OCI-LY1 (cell line): ENCODE data around the gene ARRDC2.

Source experiments
- H2AFZ ChIP-seq: fragments of 200-600 bp; sonication (generic), shearing (Covaris generic); 2 replicates; pipeline ENCODE4 v1.6.0; 2014; ENCODE audit warnings: antibody characterized with exemption, mild to moderate bottlenecking, low read length
- H3F3A ChIP-seq: fragments of 200-600 bp; sonication (generic), shearing (Covaris generic); 2 replicates; pipeline ENCODE4 v1.6.0; 2014; ENCODE audit warnings: mild to moderate bottlenecking, antibody characterized with exemption, low read length, moderate library complexity; ENCODE audit not compliant: insufficient read depth
- H3K27ac ChIP-seq: fragments of 200-600 bp; sonication (generic); 2 replicates; pipeline ENCODE4 v1.5.1; 2014; ENCODE audit warnings: low read length, mixed run types, mild to moderate bottlenecking, low read depth; ENCODE audit not compliant: poor library complexity, severe bottlenecking
- H3K27me3 ChIP-seq: fragments of 200-600 bp; sonication (generic); 2 replicates; pipeline ENCODE4 v1.6.0; 2014; ENCODE audit warnings: antibody characterized with exemption, mild to moderate bottlenecking, low read length, moderate library complexity; ENCODE audit not compliant: insufficient read depth
- H3K36me3 ChIP-seq: fragments of 200-600 bp; sonication (generic); 2 replicates; pipeline ENCODE4 v1.6.1; 2014; ENCODE audit warnings: mild to moderate bottlenecking, antibody characterized with exemption, low read length, moderate library complexity, mixed read lengths; ENCODE audit not compliant: insufficient read depth
- H3K4me1 ChIP-seq: fragments of 200-600 bp; sonication (generic); 2 replicates; pipeline ENCODE4 v1.5.1; 2014; ENCODE audit warnings: mild to moderate bottlenecking, low read length, moderate library complexity; ENCODE audit not compliant: insufficient read depth, severe bottlenecking
- H3K4me2 ChIP-seq: fragments of 200-600 bp; sonication (generic), shearing (Covaris generic); 2 replicates; pipeline ENCODE4 v1.6.1; 2014; ENCODE audit warnings: low read length
- H3K4me3 ChIP-seq: fragments of 200-600 bp; sonication (generic); 2 replicates; pipeline ENCODE4 v1.5.1; 2014; ENCODE audit warnings: low read length, low read depth, mild to moderate bottlenecking, mixed read lengths; ENCODE audit not compliant: poor library complexity, severe bottlenecking
- H3K79me2 ChIP-seq: fragments of 200-600 bp; shearing (Covaris generic); 2 replicates; pipeline ENCODE4 v1.6.1; 2016; ENCODE audit warnings: mixed run types, low read length, mixed read lengths; ENCODE audit not compliant: insufficient read depth
- H3K9ac ChIP-seq: fragments of 200-600 bp; sonication (generic), shearing (Covaris generic); 2 replicates; pipeline ENCODE4 v1.6.1; 2014; ENCODE audit warnings: mild to moderate bottlenecking, low read length, mixed read lengths
- H3K9me2 ChIP-seq: fragments of 200-600 bp; sonication (generic), shearing (Covaris generic); 2 replicates; pipeline ENCODE4 v1.6.1; 2014; ENCODE audit warnings: low read depth, mild to moderate bottlenecking, low read length, mixed read lengths
- H3K9me3 ChIP-seq: fragments of 200-600 bp; shearing (Covaris generic); 2 replicates; pipeline ENCODE4 v1.6.1; 2014; ENCODE audit warnings: low read length, mixed read lengths
- H4K20me1 ChIP-seq: fragments of 200-600 bp; sonication (generic), shearing (Covaris generic); 2 replicates; pipeline ENCODE4 v1.6.0; 2016; ENCODE audit warnings: mild to moderate bottlenecking, low read length; ENCODE audit not compliant: insufficient read depth
- EZH2 ChIP-seq: fragments of 200-600 bp; sonication (generic), shearing (Covaris generic); IDR thresholded peaks from 2 replicates; pipeline ENCODE4 v1.8.0; 2017; ENCODE audit warnings: borderline replicate concordance, mixed run types, mild to moderate bottlenecking, antibody characterized with exemption, low read length, moderate library complexity, mixed read lengths
- TF ChIP-seq, protein P1 (sequence below): fragments of 200-600 bp; sonication (generic), shearing (Covaris generic); IDR thresholded peaks from 2 replicates; pipeline ENCODE4 v1.5.1; 2017; ENCODE audit warnings: mild to moderate bottlenecking, antibody characterized with exemption, low read length, moderate library complexity, mixed read lengths

The ARRDC2 gene

DNA sequence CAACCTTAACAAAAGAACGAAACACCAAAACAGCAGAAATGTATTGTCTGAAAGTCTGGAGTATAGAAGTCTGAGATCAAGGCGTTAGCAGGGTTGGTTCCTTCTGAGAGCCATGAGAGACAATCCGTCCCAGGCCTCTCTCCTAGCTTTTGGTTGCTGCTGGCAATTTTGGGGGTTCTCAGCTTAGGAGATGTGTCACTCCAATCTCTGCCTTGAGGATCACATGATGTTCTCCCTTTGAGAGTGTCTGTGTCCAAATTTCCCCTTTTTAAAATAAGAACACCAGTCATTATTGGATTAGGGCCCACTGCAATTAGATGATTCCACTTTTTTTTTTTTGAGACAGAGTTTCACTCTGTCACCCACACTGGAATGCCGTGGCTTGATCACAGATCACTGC, 30.9 kb upstream of the ARRDC2 start:
- Histone ChIP-seq H3K36me3 (no peaks in the 10 kb centered on the region), H3K9ac (no peak overlapping the region), H3F3A (no peaks in the 10 kb centered on the region), H3K4me2 (no peak overlapping the region), H3K4me3 (no peak overlapping the region), H4K20me1 (no peaks in the 10 kb centered on the region), H3K27me3 (peaks cover 3% of the 10 kb centered on the region; the same call in 1 of the 2 replicates), H3K9me3 (no peaks in the 10 kb centered on the region), H3K9me2 (no peaks in the 10 kb centered on the region), H3K79me2 (no peaks in the 10 kb centered on the region), H2AFZ (no peak overlapping the region), H3K4me1 (peaks cover 7% of the 10 kb centered on the region), H3K27ac (no peak overlapping the region)
- TF ChIP-seq, protein P1, sequence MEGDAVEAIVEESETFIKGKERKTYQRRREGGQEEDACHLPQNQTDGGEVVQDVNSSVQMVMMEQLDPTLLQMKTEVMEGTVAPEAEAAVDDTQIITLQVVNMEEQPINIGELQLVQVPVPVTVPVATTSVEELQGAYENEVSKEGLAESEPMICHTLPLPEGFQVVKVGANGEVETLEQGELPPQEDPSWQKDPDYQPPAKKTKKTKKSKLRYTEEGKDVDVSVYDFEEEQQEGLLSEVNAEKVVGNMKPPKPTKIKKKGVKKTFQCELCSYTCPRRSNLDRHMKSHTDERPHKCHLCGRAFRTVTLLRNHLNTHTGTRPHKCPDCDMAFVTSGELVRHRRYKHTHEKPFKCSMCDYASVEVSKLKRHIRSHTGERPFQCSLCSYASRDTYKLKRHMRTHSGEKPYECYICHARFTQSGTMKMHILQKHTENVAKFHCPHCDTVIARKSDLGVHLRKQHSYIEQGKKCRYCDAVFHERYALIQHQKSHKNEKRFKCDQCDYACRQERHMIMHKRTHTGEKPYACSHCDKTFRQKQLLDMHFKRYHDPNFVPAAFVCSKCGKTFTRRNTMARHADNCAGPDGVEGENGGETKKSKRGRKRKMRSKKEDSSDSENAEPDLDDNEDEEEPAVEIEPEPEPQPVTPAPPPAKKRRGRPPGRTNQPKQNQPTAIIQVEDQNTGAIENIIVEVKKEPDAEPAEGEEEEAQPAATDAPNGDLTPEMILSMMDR = no peak
- TF ChIP-seq EZH2 = no peak

DNA sequence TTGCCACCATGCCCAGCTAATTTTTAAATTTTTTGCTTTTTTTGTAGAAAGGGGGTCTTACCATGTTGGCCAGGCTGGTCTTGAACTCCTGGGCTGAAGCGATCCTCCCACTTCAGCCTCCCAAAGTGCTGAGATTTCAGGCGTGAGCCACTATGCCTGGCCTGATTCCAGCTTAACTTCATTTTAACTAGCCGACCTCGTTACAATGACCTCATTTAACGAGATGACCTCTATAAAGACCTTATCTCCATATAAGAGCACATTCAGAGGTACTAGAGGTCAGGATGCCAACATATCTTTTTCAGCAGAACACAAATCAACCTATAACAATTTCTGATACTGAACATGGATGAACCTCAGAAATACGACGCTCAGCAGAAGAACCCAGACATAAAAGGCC, 30.5 kb upstream of the ARRDC2 start:
- H3K27me3 ChIP-seq = peaks cover 3% of the 10 kb centered on the region; the same call in 1 of the 2 replicates
- H3K79me2 ChIP-seq = no peaks in the 10 kb centered on the region
- H4K20me1 ChIP-seq = no peaks in the 10 kb centered on the region
- no peak for TF ChIP-seq EZH2
- TF ChIP-seq, protein P1 = no peak
- no peak overlapping the region for H2AFZ ChIP-seq
- H3K36me3 ChIP-seq = no peaks in the 10 kb centered on the region
- no peak overlapping the region for H3K4me2 ChIP-seq
- no peaks in the 10 kb centered on the region for H3F3A ChIP-seq
- H3K9me2 ChIP-seq = no peaks in the 10 kb centered on the region
- H3K9me3 ChIP-seq = no peaks in the 10 kb centered on the region
- no peak overlapping the region for H3K9ac ChIP-seq
- no peak overlapping the region for H3K27ac ChIP-seq
- no peak overlapping the region for H3K4me3 ChIP-seq
- H3K4me1 ChIP-seq = peaks cover 7% of the 10 kb centered on the region

GRCh38 chr19:17981611-17982010, 26.4 kb upstream of the ARRDC2 start:
- Histone ChIP-seq H2AFZ (no peak overlapping the region), H3K27me3 (0 out of 2 replicates have a peak, but pooled peaks cover 7% of the 10 kb centered on the region), H3K27ac (no peak overlapping the region), H3K4me3 (no peak overlapping the region), H3K9me3 (no peaks in the 10 kb centered on the region), H3K79me2 (no peaks in the 10 kb centered on the region), H3K36me3 (no peaks in the 10 kb centered on the region), H3K4me1 (peaks cover 7% of the 10 kb centered on the region), H3K9me2 (no peaks in the 10 kb centered on the region), H3F3A (no peaks in the 10 kb centered on the region), H4K20me1 (no peaks in the 10 kb centered on the region), H3K4me2 (no peak overlapping the region), H3K9ac (no peak overlapping the region)
- TF ChIP-seq EZH2 = no peak
- TF ChIP-seq, protein P1 = no peak
